ENCODE results near the gene GPR148. TPM values are rescaled to one million over a fixed set of nuclear protein-coding genes. Genes with fewer than 3 reads are reported as not detected.

Gene GPR148
- 0.12 TPM in 1 of 2 replicates, not detected in the other for total RNA-seq

DNA sequence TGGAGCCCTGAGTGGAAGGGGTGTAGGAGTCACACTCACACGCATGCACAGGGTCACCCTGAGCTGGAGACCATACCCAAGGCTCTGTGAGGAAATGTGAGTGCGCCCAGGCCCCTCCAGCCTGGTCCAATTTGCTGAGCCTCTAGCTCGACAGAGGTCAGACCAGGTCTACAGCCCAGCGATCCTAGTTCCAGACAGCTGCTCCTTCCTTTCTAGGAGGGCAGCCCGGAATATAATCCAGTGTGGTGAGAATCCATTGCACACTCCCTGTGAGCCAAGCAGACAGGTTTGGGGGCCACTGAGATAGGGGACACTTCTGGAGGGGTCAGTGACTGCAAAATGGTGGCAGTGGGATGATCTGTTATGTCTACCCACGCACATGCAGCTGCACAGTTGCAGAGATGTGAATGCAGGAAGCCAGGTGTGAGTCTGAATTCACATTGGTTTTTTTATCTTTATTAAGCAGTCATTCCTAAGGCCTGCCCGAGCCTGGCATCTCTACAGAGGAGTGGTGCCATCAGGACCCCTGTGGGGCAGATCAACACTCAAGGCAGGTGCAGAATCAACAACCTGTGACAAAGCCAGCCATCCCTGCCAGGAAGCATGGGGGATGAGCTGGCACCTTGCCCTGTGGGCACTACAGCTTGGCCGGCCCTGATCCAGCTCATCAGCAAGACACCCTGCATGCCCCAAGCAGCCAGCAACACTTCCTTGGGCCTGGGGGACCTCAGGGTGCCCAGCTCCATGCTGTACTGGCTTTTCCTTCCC is at the start of gene GPR148:
Gene GPR148, plus strand, starts transcription at position 522 of the 768 bp plus-strand sequence. Its CDS starts 82 bp downstream, at position 604.

DNA sequence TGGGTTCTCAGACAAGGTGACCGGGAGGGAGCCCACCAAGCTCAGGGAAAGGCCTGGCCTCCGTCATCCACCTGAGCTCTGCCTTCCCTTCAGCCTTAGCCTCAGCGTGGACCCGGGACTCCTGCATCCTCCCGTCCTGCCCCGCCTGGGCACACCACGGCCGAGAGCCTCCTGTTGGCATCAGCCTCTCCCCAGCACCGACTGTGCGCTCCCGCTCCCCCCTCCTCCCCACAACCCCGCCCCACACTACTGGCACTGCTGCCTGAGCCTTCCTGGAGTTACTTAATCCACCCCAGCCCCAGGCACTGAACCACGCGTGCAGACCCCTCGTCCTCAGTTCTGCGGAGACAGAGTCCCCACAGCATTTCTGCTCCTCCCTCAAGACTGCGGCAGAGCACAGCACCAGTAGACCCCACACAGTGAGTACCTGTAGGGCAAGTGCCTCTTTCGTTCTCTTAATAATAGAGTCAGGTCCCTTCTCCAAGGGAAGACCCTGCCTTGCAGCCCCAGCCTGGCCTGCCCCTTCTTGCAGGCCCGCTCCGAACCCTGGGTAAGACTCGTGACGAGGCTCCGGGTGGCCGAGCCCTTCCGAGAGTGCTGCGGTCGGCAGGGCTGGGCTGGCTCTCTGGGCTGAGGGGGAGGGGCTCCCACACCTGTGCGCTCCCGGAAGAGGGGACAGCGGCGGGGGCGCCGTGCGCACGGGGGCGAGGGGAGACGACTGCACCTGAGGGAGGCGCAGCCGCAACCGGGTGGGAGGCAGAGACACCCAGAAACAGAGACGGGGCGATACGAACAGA is 26.6 kb downstream of the GPR148 start, which contains the start of gene AMER3:
Gene AMER3, plus strand, starts transcription at position 285 of the 797 bp plus-strand sequence. CDS start 6,533 bp downstream, outside the sequence.

Other genes with a start within 250 kb of the GPR148 start
- gene POTEI, start 219.7 kb upstream of the GPR148 start, total RNA-seq = not detected in 2 replicates
- gene CFC1B, start 207.8 kb upstream of the GPR148 start, total RNA-seq = not detected in 2 replicates
- not detected in 2 replicates for gene CFC1, start 129.5 kb upstream of the GPR148 start, total RNA-seq
- not detected in 2 replicates for gene POTEJ, start 117.6 kb upstream of the GPR148 start, total RNA-seq
- gene AMER3, start 26.5 kb downstream of the GPR148 start, total RNA-seq = not detected in 2 replicates
- gene ARHGEF4, start 107.8 kb downstream of the GPR148 start, total RNA-seq = 6.3 and 8.1 TPM in 2 replicates